ENCODE measurements around the gene CYP24A1. TPM values are rescaled to one million over a fixed set of nuclear protein-coding genes. Genes with fewer than 3 reads are reported as not detected.
A peak's percentile ranks its signal among the peaks of the same experiment; 100 is the strongest.

CYP24A1 gene
- total and polyA plus RNA-seq, 2 of the 13 experiments (the other 11 are each of a cell fraction or from before 2014, with no cell fraction given) = 9.4 to 32.7 TPM

GRCh38 chr20:54133434-54134427, 40.1 kb downstream of the CYP24A1 start (continued):
- TF ChIP-seq, protein P1, sequence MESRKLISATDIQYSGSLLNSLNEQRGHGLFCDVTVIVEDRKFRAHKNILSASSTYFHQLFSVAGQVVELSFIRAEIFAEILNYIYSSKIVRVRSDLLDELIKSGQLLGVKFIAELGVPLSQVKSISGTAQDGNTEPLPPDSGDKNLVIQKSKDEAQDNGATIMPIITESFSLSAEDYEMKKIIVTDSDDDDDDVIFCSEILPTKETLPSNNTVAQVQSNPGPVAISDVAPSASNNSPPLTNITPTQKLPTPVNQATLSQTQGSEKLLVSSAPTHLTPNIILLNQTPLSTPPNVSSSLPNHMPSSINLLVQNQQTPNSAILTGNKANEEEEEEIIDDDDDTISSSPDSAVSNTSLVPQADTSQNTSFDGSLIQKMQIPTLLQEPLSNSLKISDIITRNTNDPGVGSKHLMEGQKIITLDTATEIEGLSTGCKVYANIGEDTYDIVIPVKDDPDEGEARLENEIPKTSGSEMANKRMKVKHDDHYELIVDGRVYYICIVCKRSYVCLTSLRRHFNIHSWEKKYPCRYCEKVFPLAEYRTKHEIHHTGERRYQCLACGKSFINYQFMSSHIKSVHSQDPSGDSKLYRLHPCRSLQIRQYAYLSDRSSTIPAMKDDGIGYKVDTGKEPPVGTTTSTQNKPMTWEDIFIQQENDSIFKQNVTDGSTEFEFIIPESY (CRISPR knock-in tag; IDR thresholded peaks at IDR 0.05) = no peak
- TF ChIP-seq SRSF1 (optimal IDR thresholded peaks at IDR 0.05; ENCODE audit: low read depth, low read length) (no peak), MTA3 (CRISPR knock-in tag; IDR thresholded peaks at IDR 0.05) (no peak), TEAD2 (CRISPR knock-in tag; IDR thresholded peaks at IDR 0.05) (no peak), FOXM1 (CRISPR knock-in tag; IDR thresholded peaks at IDR 0.05) (0 out of 2 replicates have a peak, but pooled peaks have one; percentile 38), HNF4G (IDR thresholded peaks at IDR 0.05; ENCODE audit: borderline replicate concordance, low read depth, low read length) (peak; percentile 34; the same call in 1 of the 2 replicates), HNF4G (CRISPR knock-in tag; IDR thresholded peaks at IDR 0.05; ENCODE audit: borderline replicate concordance, low read depth) (peak; percentile 55; the same call in 1 of the 2 replicates), RARG (CRISPR knock-in tag; IDR thresholded peaks at IDR 0.05; ENCODE audit: low read depth) (no peak), HOXA3 (CRISPR knock-in tag; IDR thresholded peaks at IDR 0.05) (peak; percentile 85), SIX4 (CRISPR knock-in tag; IDR thresholded peaks at IDR 0.05) (peak; percentile 88), ZNF292 (CRISPR knock-in tag; IDR thresholded peaks at IDR 0.05; ENCODE audit: borderline replicate concordance, low read depth) (peak; percentile 99), HMG20A (CRISPR knock-in tag; IDR thresholded peaks at IDR 0.05; ENCODE audit: borderline replicate concordance) (peak; percentile 88), REXO4 (CRISPR knock-in tag; IDR thresholded peaks at IDR 0.05; ENCODE audit: borderline replicate concordance) (no peak), BCL6 (CRISPR knock-in tag; IDR thresholded peaks at IDR 0.05) (peak; percentile 80), HDAC2 (CRISPR knock-in tag; IDR thresholded peaks at IDR 0.05) (peak; percentile 83), ZNF547 (CRISPR knock-in tag; IDR thresholded peaks at IDR 0.05) (0 out of 2 replicates have a peak, but pooled peaks have one; percentile 78), SRSF4 (IDR thresholded peaks at IDR 0.05; ENCODE audit: low read depth, low read length, poor library complexity, severe bottlenecking) (no peak), NR3C1 (CRISPR knock-in tag; IDR thresholded peaks at IDR 0.05) (no peak), POLR2A (IDR thresholded peaks at IDR 0.05; ENCODE audit: insufficient read depth in 1 of 2, low read depth in 2 of 2, low read length in 2 of 2) (peak; percentile 87 to 97), SALL1 (CRISPR knock-in tag; IDR thresholded peaks at IDR 0.05) (peak; percentile 52), ZBTB20 (CRISPR knock-in tag; IDR thresholded peaks at IDR 0.05; ENCODE audit: borderline replicate concordance, low read depth) (peak; percentile 80; the same call in 1 of the 2 replicates), ZNF761 (CRISPR knock-in tag; conservative IDR thresholded peaks at IDR 0.05) (peak; percentile 42; the same call in 1 of the 2 replicates), SOX5 (CRISPR knock-in tag; IDR thresholded peaks at IDR 0.05; ENCODE audit: borderline replicate concordance) (peak; percentile 78; the same call in 1 of the 2 replicates)
- TF ChIP-seq, protein P2, sequence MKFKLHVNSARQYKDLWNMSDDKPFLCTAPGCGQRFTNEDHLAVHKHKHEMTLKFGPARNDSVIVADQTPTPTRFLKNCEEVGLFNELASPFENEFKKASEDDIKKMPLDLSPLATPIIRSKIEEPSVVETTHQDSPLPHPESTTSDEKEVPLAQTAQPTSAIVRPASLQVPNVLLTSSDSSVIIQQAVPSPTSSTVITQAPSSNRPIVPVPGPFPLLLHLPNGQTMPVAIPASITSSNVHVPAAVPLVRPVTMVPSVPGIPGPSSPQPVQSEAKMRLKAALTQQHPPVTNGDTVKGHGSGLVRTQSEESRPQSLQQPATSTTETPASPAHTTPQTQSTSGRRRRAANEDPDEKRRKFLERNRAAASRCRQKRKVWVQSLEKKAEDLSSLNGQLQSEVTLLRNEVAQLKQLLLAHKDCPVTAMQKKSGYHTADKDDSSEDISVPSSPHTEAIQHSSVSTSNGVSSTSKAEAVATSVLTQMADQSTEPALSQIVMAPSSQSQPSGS (CRISPR knock-in tag; IDR thresholded peaks at IDR 0.05) = peak; percentile 79
- TF ChIP-seq, protein P3, sequence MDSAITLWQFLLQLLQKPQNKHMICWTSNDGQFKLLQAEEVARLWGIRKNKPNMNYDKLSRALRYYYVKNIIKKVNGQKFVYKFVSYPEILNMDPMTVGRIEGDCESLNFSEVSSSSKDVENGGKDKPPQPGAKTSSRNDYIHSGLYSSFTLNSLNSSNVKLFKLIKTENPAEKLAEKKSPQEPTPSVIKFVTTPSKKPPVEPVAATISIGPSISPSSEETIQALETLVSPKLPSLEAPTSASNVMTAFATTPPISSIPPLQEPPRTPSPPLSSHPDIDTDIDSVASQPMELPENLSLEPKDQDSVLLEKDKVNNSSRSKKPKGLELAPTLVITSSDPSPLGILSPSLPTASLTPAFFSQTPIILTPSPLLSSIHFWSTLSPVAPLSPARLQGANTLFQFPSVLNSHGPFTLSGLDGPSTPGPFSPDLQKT (CRISPR knock-in tag; IDR thresholded peaks at IDR 0.05; ENCODE audit: borderline replicate concordance) = no peak
- TF ChIP-seq, protein P4, sequence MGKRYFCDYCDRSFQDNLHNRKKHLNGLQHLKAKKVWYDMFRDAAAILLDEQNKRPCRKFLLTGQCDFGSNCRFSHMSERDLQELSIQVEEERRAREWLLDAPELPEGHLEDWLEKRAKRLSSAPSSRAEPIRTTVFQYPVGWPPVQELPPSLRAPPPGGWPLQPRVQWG (CRISPR knock-in tag; IDR thresholded peaks at IDR 0.05; ENCODE audit: borderline replicate concordance, low read depth) = no peak
